Measurements from ENCODE around the gene RASL10B.

RASL10B gene

DNA sequence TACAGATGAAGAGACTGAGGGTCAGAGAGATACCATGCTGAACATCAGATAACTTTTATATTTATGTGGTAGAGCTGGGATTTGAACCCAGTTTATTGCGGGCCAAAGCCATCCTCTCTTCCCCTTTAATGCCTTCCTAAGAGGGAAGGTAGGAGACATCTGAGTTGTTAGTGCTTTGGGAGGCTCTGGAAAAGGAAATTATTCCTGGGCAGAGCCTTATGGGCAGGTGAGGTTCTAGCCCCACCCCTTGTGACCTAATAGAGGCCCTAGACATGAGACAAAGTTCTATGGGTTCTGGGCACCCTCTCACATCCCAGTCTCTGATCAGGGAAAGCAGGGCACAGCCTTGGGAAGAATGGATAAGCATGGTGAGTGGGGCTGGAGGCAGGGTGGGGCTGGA is 29.1 kb downstream of the RASL10B start, which contains the start of gene C17orf50:
Gene C17orf50 (plus strand): TSS at position 301 of the 400 bp plus-strand sequence. CDS start 55 bp downstream, at position 356.
- Histone ChIP-seq H3K79me2 (ENCODE audit: insufficient read depth, low read length) (no peaks in the 10 kb centered on the region), H3K27me3 (ENCODE audit: insufficient read depth, low read length, poor library complexity, severe bottlenecking) (no peaks in the 10 kb centered on the region), H3K4me3 (ENCODE audit: low read length, poor library complexity, severe bottlenecking) (no peak within 1 kb of the TSS), H2AFZ (ENCODE audit: low read length) (no peak within 1 kb of the TSS), H4K20me1 (ENCODE audit: insufficient read depth, low read length, poor library complexity, severe bottlenecking) (no peaks in the 10 kb centered on the region), H3F3A (ENCODE audit: low read depth) (no peaks in the 10 kb centered on the region), H3K4me2 (ENCODE audit: low read depth, low read length, poor library complexity, severe bottlenecking) (no peak within 1 kb of the TSS), H3K9me2 (replicated peaks; ENCODE audit: low read depth, low read length) (no peaks in the 10 kb centered on the region), H3K4me1 (ENCODE audit: insufficient read depth, low read length, poor library complexity, severe bottlenecking) (peaks cover 6% of the 10 kb centered on the region), H3K9ac (ENCODE audit: low read depth, low read length, poor library complexity, severe bottlenecking) (no peak within 1 kb of the TSS), H3K36me3 (ENCODE audit: insufficient read depth, low read length) (no peaks in the 10 kb centered on the region), H3K9me3 (ENCODE audit: insufficient read depth, low read depth, low read length) (no peaks in the 10 kb centered on the region)
- TF ChIP-seq, protein P1, sequence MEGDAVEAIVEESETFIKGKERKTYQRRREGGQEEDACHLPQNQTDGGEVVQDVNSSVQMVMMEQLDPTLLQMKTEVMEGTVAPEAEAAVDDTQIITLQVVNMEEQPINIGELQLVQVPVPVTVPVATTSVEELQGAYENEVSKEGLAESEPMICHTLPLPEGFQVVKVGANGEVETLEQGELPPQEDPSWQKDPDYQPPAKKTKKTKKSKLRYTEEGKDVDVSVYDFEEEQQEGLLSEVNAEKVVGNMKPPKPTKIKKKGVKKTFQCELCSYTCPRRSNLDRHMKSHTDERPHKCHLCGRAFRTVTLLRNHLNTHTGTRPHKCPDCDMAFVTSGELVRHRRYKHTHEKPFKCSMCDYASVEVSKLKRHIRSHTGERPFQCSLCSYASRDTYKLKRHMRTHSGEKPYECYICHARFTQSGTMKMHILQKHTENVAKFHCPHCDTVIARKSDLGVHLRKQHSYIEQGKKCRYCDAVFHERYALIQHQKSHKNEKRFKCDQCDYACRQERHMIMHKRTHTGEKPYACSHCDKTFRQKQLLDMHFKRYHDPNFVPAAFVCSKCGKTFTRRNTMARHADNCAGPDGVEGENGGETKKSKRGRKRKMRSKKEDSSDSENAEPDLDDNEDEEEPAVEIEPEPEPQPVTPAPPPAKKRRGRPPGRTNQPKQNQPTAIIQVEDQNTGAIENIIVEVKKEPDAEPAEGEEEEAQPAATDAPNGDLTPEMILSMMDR (conservative IDR thresholded peaks at IDR 0.05; ENCODE audit: low read length): no peak
- TF ChIP-seq EZH2phosphoT487 (IDR thresholded peaks at IDR 0.05; ENCODE audit: borderline replicate concordance): no peak

DNA sequence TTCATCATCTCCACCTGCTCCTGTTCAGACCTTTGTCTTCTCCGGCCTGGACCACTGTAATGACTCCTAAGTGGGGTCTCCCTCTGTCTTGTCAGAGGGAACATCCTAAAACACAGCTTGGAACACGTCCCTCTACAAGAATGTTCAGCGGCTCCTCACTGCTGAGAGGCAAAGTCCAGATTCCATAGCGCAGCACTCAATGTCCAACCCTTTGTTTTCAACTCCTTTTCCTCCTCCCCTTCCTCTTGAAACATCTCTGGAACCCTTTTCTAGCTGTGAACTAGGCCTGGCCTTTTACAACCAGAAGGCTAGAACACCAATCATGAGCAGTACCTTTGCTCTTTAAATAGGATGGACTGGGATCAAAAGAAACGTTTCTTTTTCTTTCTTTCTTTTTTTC is 30.2 kb downstream of the RASL10B start:
- Histone ChIP-seq H4K20me1 (ENCODE audit: insufficient read depth, low read length, poor library complexity, severe bottlenecking) (no peaks in the 10 kb centered on the region), H3K4me2 (ENCODE audit: low read depth, low read length, poor library complexity, severe bottlenecking) (no peak overlapping the region), H3K9me2 (replicated peaks; ENCODE audit: low read depth, low read length) (no peaks in the 10 kb centered on the region), H3K27me3 (ENCODE audit: insufficient read depth, low read length, poor library complexity, severe bottlenecking) (no peaks in the 10 kb centered on the region), H3F3A (ENCODE audit: low read depth) (no peaks in the 10 kb centered on the region), H3K36me3 (ENCODE audit: insufficient read depth, low read length) (no peaks in the 10 kb centered on the region), H3K4me3 (ENCODE audit: low read length, poor library complexity, severe bottlenecking) (no peak overlapping the region), H2AFZ (ENCODE audit: low read length) (no peak overlapping the region), H3K4me1 (ENCODE audit: insufficient read depth, low read length, poor library complexity, severe bottlenecking) (peaks cover 6% of the 10 kb centered on the region), H3K9ac (ENCODE audit: low read depth, low read length, poor library complexity, severe bottlenecking) (no peak overlapping the region), H3K9me3 (ENCODE audit: insufficient read depth, low read depth, low read length) (no peaks in the 10 kb centered on the region), H3K79me2 (ENCODE audit: insufficient read depth, low read length) (no peaks in the 10 kb centered on the region)
- TF ChIP-seq EZH2phosphoT487 (IDR thresholded peaks at IDR 0.05; ENCODE audit: borderline replicate concordance): no peak
- TF ChIP-seq, protein P1 (conservative IDR thresholded peaks at IDR 0.05; ENCODE audit: low read length): no peak

- H3K36me3 ChIP-seq (ENCODE audit: insufficient read depth, low read length): no peaks in the 10 kb centered on the region
- H3K4me1 ChIP-seq (ENCODE audit: insufficient read depth, low read length, poor library complexity, severe bottlenecking): peaks cover 6% of the 10 kb centered on the region
- H3K79me2 ChIP-seq (ENCODE audit: insufficient read depth, low read length): no peaks in the 10 kb centered on the region
- no peak for TF ChIP-seq EZH2phosphoT487 (IDR thresholded peaks at IDR 0.05; ENCODE audit: borderline replicate concordance)
- TF ChIP-seq, protein P1 (conservative IDR thresholded peaks at IDR 0.05; ENCODE audit: low read length): no peak
- no peaks in the 10 kb centered on the region for H3F3A ChIP-seq (ENCODE audit: low read depth)
- H3K9me3 ChIP-seq (ENCODE audit: insufficient read depth, low read depth, low read length): no peaks in the 10 kb centered on the region
- H2AFZ ChIP-seq (ENCODE audit: low read length): peak overlapping the region; percentile 51; the same call in 1 of the 2 replicates
- H3K4me3 ChIP-seq (ENCODE audit: low read length, poor library complexity, severe bottlenecking): peak overlapping the region; percentile 75
- no peaks in the 10 kb centered on the region for H3K27me3 ChIP-seq (ENCODE audit: insufficient read depth, low read length, poor library complexity, severe bottlenecking)
- no peaks in the 10 kb centered on the region for H3K9me2 ChIP-seq (replicated peaks; ENCODE audit: low read depth, low read length)
- H4K20me1 ChIP-seq (ENCODE audit: insufficient read depth, low read length, poor library complexity, severe bottlenecking): no peaks in the 10 kb centered on the region
- peak overlapping the region; percentile 55 for H3K4me2 ChIP-seq (ENCODE audit: low read depth, low read length, poor library complexity, severe bottlenecking)
- H3K9ac ChIP-seq (ENCODE audit: low read depth, low read length, poor library complexity, severe bottlenecking): peak overlapping the region; percentile 76
Measured at GRCh38 chr17:35763767-35764122, 32.3 kb downstream of the RASL10B start.
